A549 (cell line): ENCODE results near the gene SLX9. TPM values are rescaled to one million over a fixed set of nuclear protein-coding genes. Genes with fewer than 3 reads are reported as not detected.

Experiments used
- ATAC-seq, 2 experiments: fragments of 200-7000 bp in 1 of 2; fragments of >200 bp in 1 of 2; cut with Nextera tagmentation in 1 of 2; cut with Tn5 transposase in 1 of 2; 3 replicates each; pipeline versions ENCODE4 v1.8.0 to v1.9.1; 2018 to 2020; ENCODE audit warnings: mild to moderate bottlenecking in 1 of 2, moderate library complexity in 1 of 2
- CTCF ChIA-PET: fragments of 300-600 bp; sonication (Branson Sonifier 250); formaldehyde crosslinking; extraction: SDS; loops from one replicate; lab custom pipeline; 2021; ENCODE audit warnings: antibody characterized with exemption, inconsistent platforms; lab: Yijun Ruan, JAX
- POLR2A ChIA-PET: fragments of 350-600 bp; formaldehyde crosslinking; extraction: SDS; loops from one replicate; lab custom pipeline; 2021; ENCODE audit warnings: antibody characterized with exemption, inconsistent platforms; lab: Yijun Ruan, JAX
- DNase-seq, 2 experiments: peaks; one replicate each; pipeline versions ENCODE4 v3.0.0 to v3.0.0-alpha.2; 2011 to 2016; ENCODE audit warnings: low read depth in 1 of 2, low spot score in 1 of 2
- FAIRE-seq: peaks from 2 replicates; lab custom pipeline; 2011; peaks lifted over from hg19 to GRCh38; lab: Jason Lieb, UNC
- H3K27ac ChIP-seq, 2 experiments: fragments of >200 bp; sonication (Bioruptor Twin); formaldehyde crosslinking; 3 replicates each; pipeline ENCODE4 v1.5.1; 2016 to 2017
- H3K4me1 ChIP-seq: fragments of >200 bp; sonication (Bioruptor Twin); formaldehyde crosslinking; 3 replicates; pipeline ENCODE4 v1.6.1; 2016
- H3K4me2 ChIP-seq: fragments of >200 bp; sonication (Bioruptor Twin); formaldehyde crosslinking; 3 replicates; pipeline ENCODE4 v1.6.1; 2016
- H3K4me3 ChIP-seq: fragments of >200 bp; sonication (Bioruptor Twin); formaldehyde crosslinking; 3 replicates; pipeline ENCODE4 v1.5.1; 2016
- H3K9me3 ChIP-seq: fragments of >200 bp; sonication (Bioruptor Twin); formaldehyde crosslinking; 3 replicates; pipeline ENCODE4 v1.6.1; 2016
- CBX2 ChIP-seq: fragments of 200-600 bp; sonication (generic); IDR thresholded peaks from 2 replicates; pipeline ENCODE4 v1.6.1; 2016; ENCODE audit warnings: low read depth, mild to moderate bottlenecking, borderline replicate concordance
- CHD2 ChIP-seq: fragments of 150-350 bp; IDR thresholded peaks from 2 replicates; pipeline ENCODE4 v1.6.1; 2014; ENCODE audit warnings: low read length; ENCODE audit not compliant: partially characterized antibody
- CTCF ChIP-seq: fragments of >200 bp; sonication (Bioruptor Twin); formaldehyde crosslinking; IDR thresholded peaks from 3 replicates; pipeline ENCODE4 v1.5.1; 2016
- EP300 ChIP-seq, 2 experiments: fragments of >200 bp; sonication (Bioruptor Twin); formaldehyde crosslinking; IDR thresholded peaks; 2 replicates in 1 of 2; 3 replicates in 1 of 2; pipeline ENCODE4 v1.6.1; 2016 to 2017
- FOSB ChIP-seq: fragments of 250-450 bp; sonication (Bioruptor Pico); IDR thresholded peaks from 2 replicates; pipeline ENCODE4 v1.5.0; 2020; ENCODE audit warnings: mild to moderate bottlenecking, moderate library complexity
- FOSL2 ChIP-seq, 2 experiments: fragments of 450-650 bp in 1 of 2; fragments of >200 bp in 1 of 2; sonication (Bioruptor Twin) in 1 of 2; formaldehyde crosslinking; IDR thresholded peaks; 2 replicates each; pipeline versions ENCODE4 v1.5.0 to v1.6.1; 2016 to 2020; ENCODE audit warnings: mild to moderate bottlenecking in 1 of 2, moderate library complexity in 1 of 2
- GATA3 ChIP-seq: IDR thresholded peaks from 2 replicates; pipeline ENCODE4 v1.6.1; 2012; ENCODE audit warnings: borderline replicate concordance
- HOXA7 ChIP-seq: fragments of 250-450 bp; sonication (Bioruptor Pico); IDR thresholded peaks from 2 replicates; pipeline ENCODE4 v1.5.0; 2020; ENCODE audit warnings: mild to moderate bottlenecking, moderate library complexity
- HOXB13 ChIP-seq: fragments of 250-450 bp; sonication (Bioruptor Pico); IDR thresholded peaks from 2 replicates; pipeline ENCODE4 v1.5.0; 2020; ENCODE audit warnings: low read depth, mild to moderate bottlenecking, moderate library complexity
- MAZ ChIP-seq: fragments of 150-350 bp; IDR thresholded peaks from 2 replicates; pipeline ENCODE4 v1.6.1; 2014; ENCODE audit warnings: antibody characterized with exemption, low read depth, low read length, borderline replicate concordance
- NFE2L2 ChIP-seq: fragments of 150-350 bp; conservative IDR thresholded peaks from 2 replicates; pipeline ENCODE4 v1.6.1; 2014; ENCODE audit warnings: low read length
- NR3C1 ChIP-seq: fragments of >200 bp; sonication (Bioruptor Twin); formaldehyde crosslinking; IDR thresholded peaks from 3 replicates; pipeline ENCODE4 v1.6.1; 2017
- PBX3 ChIP-seq: IDR thresholded peaks from 2 replicates; pipeline ENCODE4 v1.6.1; 2012
- POLR2A ChIP-seq: IDR thresholded peaks from 2 replicates; pipeline ENCODE4 v1.6.1; 2012; ENCODE audit warnings: mild to moderate bottlenecking, low read length
- RARB ChIP-seq: fragments of 250-450 bp; sonication (Bioruptor Pico); IDR thresholded peaks from 2 replicates; pipeline ENCODE4 v1.8.0; 2021; ENCODE audit warnings: mild to moderate bottlenecking, moderate library complexity
- REST ChIP-seq: fragments of 200-600 bp; sonication (generic); IDR thresholded peaks from 2 replicates; pipeline ENCODE4 v1.6.1; 2016; ENCODE audit warnings: antibody characterized with exemption, mild to moderate bottlenecking, moderate library complexity
- RNF2 ChIP-seq: fragments of 200-600 bp; sonication (generic); IDR thresholded peaks from 2 replicates; pipeline ENCODE4 v1.6.1; 2016; ENCODE audit warnings: low read depth, mild to moderate bottlenecking, antibody characterized with exemption, moderate library complexity, borderline replicate concordance
- TP53 ChIP-seq: fragments of 250-450 bp; sonication (Bioruptor Pico); IDR thresholded peaks from 2 replicates; pipeline ENCODE4 v1.5.0; 2021; ENCODE audit warnings: mild to moderate bottlenecking, moderate library complexity
- ZFP36 ChIP-seq: fragments of 450-650 bp; IDR thresholded peaks from 2 replicates; pipeline ENCODE4 v1.6.1; 2014; ENCODE audit warnings: borderline replicate concordance; ENCODE audit not compliant: partially characterized antibody
- ZNF302 ChIP-seq: fragments of 250-450 bp; sonication (Bioruptor Pico); IDR thresholded peaks from 2 replicates; pipeline ENCODE4 v1.9.0; 2021; ENCODE audit warnings: inconsistent platforms, mild to moderate bottlenecking, moderate library complexity
- WGBS: methylation state at CpG from one replicate; pipeline ENCODE4 v1.1.6; 2017; ENCODE audit errors: missing lambda C conversion rate; 5-methylcytosine and 5-hydroxymethylcytosine counted together
- polyA plus RNA-seq, 4 experiments: library from polyadenylated mRNA; depleted of rRNA in 3 of 4; stranded (reverse); fragments of >200 nt; fragmentation: RNase III in 1 of 4; extraction: RNeasy Plus Mini Kit Qiagen cat#74134 plus additional on column Dnase treatment in 1 of 4; gene quantifications; 2 replicates in 3 of 4; 3 replicates in 1 of 4; pipeline ENCODE4 v1.2.3, GENCODE V29; 2011 to 2017

The SLX9 gene
- polyA plus RNA-seq, 2 of the 4 experiments (the other 2 are of a cell fraction), result 26.9 to 40.6 TPM

- Histone ChIP-seq H3K9me3 (no peaks in the 10 kb centered on the region), H3K4me1 (peaks cover 8% of the 10 kb centered on the region; the same call in 1 of the 3 replicates), H3K4me3 (no peak overlapping the region), H3K27ac (no peak overlapping the region), H3K4me2 (no peak overlapping the region)
- no peak for ATAC-seq
- TF ChIP-seq FOSL2 (IDR thresholded peaks at IDR 0.05) (no peak), FOSL2 (CRISPR knock-in tag; IDR thresholded peaks at IDR 0.05) (no peak), FOSB (no peak), NR3C1 (no peak), CTCF (no peak), ZFP36 (no peak), TP53 (CRISPR knock-in tag) (no peak), CBX2 (no peak), HOXA7 (no peak), HOXB13 (CRISPR knock-in tag) (no peak), POLR2A (no peak), NFE2L2 (no peak), MAZ (no peak), REST (no peak), ZNF302 (CRISPR knock-in tag) (no peak), GATA3 (no peak), CHD2 (no peak), PBX3 (no peak)
- CTCF ChIA-PET, result interaction anchor here (1.1 to 5.1 kb wide), 5 partner anchors 15 to 195 kb away, joined by 3 to 50 read pairs (median 7); partner anchors contain the start of gene UBE2G2
- no peak for FAIRE-seq
- 94% methylated on average over 9 of the region's 10 CpGs for WGBS
- no peak for DNase-seq
- POLR2A ChIA-PET, result no interaction called here
Measured at GRCh38 chr21:44935533-44935927, 4.3 kb upstream of the SLX9 start.

- WGBS, result 79% methylated on average over 16 of the region's 18 CpGs
- FAIRE-seq (no peak), ATAC-seq (peak in 1 of 2 experiments; percentile 12; a peak in 2 of 6 replicates), DNase-seq (no peak)
- POLR2A ChIA-PET, result interaction anchor here (1.0 to 1.2 kb wide), 2 partner anchors 11 to 65 kb away, joined by 3 to 9 read pairs; partner anchors contain the start of gene PTTG1IP
- Histone ChIP-seq H3K27ac (peak overlapping the region; percentile 87 to 99), H3K4me3 (peak overlapping the region; percentile 83), H3K9me3 (no peaks in the 10 kb centered on the region), H3K4me1 (peaks cover 16% of the 10 kb centered on the region; the same call in 2 of the 3 replicates), H3K4me2 (peak overlapping the region; percentile 88)
- TF ChIP-seq RNF2 (no peak), EP300 (IDR thresholded peaks at IDR 0.05) (no peak), REST (no peak), HOXB13 (CRISPR knock-in tag) (no peak), POLR2A (no peak), RARB (CRISPR knock-in tag) (no peak)
- CTCF ChIA-PET, result interaction anchor here (1.2 to 1.4 kb wide), 2 partner anchors 10 to 93 kb away, joined by 3 to 4 read pairs; no protein-coding TSS in a partner anchor
Measured at GRCh38 chr21:44938772-44939531, 877 bp upstream of the SLX9 start.
